NOMO-1 (cell line): ENCODE results near the gene IGSF8.

Experiments
- DNase-seq, 2 experiments: peaks; one replicate each; lab custom pipeline; 2025; ENCODE audit not compliant: unreplicated experiment in 2 of 2; lab: John Stamatoyannopoulos, UW

IGSF8 gene, protein sequence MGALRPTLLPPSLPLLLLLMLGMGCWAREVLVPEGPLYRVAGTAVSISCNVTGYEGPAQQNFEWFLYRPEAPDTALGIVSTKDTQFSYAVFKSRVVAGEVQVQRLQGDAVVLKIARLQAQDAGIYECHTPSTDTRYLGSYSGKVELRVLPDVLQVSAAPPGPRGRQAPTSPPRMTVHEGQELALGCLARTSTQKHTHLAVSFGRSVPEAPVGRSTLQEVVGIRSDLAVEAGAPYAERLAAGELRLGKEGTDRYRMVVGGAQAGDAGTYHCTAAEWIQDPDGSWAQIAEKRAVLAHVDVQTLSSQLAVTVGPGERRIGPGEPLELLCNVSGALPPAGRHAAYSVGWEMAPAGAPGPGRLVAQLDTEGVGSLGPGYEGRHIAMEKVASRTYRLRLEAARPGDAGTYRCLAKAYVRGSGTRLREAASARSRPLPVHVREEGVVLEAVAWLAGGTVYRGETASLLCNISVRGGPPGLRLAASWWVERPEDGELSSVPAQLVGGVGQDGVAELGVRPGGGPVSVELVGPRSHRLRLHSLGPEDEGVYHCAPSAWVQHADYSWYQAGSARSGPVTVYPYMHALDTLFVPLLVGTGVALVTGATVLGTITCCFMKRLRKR

DNA sequence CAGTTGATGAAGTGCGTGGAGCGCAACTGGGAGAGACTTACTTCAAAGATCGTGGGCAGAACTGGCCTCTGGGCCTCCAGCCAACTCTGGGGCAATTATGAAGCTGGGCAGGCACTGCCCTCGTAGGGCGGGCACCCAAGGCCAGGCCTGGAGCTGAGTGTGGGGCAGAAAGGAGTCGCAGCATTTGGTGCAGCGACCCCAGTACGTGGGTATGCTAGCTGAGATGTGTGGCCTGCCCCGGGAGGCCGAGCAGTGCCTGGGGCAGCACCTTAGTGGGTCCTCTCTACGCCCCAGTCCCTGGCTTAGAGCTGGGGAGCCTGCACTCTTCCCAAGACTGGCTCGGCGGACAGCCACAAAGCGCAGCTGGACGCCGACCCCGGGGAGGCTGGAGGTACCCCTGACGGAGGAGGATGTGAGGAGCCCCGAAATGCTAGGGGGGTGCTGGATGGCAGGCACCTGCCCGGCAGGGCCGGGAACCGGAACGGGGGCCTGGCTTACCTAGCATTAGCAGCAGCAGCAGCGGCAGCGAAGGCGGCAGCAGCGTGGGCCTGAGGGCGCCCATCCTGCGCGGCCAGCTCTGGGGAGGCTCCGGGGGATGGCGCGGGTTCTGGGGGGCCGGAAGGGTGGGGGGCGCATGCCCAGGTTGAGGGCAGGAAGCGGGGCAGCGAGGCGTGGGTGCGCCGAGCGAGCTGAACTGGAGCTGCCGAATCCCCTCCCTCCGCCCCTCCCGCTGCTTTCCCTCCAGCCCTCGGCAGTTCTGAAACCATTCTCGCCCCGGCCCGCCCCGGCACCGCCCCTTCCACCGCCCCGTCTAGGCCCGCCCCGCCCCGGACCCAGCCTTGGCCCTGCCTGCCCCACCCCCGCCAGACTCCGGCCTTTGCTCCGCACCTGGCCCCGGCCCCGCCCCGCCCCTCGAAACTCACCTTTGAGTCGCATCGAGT, at the start of gene IGSF8:
IGSF8 (minus strand) TSS at position 709 of the 941 bp plus-strand sequence; CDS start at position 562, 147 bp downstream.
- DNase-seq, result peak; percentile 62 to 83

DNA sequence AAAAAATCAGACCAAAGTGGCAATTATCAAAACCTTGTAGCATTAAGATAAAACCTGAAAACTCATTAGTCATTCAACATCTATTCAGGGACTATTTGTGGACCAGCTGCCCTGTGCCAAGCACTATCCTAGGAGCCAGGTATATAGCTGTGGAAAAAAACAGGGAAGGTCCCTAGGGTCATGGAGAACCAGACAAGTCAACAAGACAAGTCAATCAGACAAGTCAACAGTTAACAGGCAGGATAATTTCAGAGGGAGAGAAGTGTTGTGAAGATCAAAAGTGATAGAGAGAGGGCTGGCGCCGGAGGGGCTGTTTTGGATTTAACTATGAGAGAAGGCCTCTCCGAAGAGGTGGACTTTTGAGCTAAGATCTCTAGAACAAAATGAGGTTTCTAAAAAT, 49.7 kb upstream of the IGSF8 start:
- DNase-seq, result no peak

DNA sequence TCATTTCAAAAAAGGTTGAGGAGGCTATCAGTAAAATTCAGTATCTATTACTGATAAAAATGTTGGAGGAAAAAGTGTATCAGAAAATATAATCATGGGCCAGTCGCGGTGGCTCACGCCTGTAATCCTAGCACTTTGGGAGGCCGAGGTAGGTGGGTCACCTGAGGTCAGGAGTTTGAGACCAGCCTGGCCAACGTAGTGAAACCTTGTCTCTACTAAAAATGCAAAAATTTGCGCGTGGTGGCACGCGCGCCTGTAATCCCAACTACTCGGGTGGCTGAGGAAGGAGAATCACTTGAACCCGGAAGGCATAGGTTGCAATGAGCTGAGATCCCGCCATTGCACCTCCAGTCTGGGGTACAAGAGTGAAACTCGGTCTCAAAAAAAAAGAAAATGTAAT, 47.7 kb upstream of the IGSF8 start:
- no peak for DNase-seq

DNA sequence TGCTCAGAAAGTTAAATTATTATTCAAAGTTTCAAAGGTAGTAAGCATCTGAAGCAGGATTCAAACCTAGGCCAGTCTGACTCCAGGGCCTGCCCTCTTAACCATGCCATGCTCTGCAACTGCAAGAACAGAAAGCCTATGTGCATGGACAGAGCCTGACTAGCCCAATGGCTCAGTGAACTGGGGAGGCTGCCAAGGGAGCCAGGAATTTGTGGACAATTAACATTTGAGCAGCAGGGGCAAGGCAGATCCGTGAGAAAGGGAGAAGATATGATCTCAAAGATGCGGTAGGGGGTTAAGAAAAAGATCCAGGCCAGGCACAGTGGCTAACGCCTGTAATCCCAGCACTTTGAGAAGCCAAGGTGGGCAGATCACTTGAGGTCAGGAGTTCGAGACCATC, 46.5 kb upstream of the IGSF8 start:
- DNase-seq, result no peak

GRCh38 chr1:160143695-160144094, 45.3 kb upstream of the IGSF8 start:
- peak; percentile 79 to 86 for DNase-seq

DNA sequence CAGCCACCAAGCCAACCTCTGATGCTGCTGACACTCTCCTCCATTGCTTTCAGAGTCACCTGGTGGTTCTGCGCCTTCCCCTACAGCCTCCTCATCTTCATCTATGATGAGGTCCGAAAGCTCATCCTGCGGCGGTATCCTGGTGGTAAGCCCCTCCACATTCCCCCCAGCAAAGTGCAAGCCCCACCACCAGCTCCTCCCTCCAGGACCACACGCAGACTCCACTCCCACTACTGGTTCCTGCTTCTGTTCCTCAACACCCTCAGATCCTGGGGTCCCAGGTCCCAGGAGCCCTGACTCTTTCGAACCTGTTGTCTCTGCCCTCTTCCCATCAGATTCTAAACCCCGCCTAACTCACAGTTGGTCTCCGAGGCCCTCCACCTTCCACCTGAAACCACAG, 41.4 kb upstream of the IGSF8 start:
- no peak for DNase-seq

DNA sequence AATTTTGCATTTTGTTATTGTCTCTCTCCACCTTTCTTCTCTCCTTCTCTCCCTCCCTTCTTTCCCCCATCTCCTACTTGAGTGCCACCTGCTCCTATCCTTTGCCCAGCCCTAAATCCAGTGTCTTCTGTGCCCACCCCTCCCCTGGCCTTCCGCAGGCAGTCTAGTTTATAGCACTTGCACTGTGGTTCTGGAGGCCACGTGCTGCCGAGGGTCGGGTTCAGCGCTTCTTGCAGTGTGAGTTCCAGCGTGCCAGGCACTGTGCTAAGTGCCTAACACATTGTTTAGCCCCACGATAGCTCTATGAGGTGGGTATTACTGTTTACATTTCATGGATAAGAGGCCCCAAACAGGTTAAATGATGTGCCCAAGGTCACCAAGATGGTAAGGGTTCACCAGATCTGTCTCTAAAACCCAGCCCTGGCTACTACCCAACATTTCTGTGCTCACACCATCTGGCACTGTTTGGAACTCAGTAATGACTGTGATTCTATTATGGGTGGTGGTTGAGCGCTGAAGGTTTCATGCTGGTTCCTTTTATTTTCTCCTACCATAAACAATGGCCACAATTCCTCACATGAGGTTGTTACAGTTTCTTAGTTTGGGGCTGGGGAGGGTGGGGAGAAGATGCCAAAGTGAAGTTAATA, 38.9 kb upstream of the IGSF8 start:
- no peak for DNase-seq

DNA sequence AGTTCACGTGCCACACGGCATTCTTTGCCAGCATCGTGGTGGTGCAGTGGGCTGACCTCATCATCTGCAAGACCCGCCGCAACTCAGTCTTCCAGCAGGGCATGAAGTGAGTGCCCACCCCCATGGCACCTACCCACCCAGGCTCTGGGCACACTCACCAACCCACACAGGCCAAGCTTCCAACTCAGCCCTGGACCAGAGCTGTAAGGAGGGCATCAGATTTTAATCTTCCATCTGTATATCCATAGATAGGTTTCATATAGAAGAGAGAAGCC, 38.4 kb upstream of the IGSF8 start:
- no peak for DNase-seq

- DNase-seq, result no peak
These were observed 37.9 kb upstream of the IGSF8 start for GRCh38 chr1:160136121-160136925.

DNA sequence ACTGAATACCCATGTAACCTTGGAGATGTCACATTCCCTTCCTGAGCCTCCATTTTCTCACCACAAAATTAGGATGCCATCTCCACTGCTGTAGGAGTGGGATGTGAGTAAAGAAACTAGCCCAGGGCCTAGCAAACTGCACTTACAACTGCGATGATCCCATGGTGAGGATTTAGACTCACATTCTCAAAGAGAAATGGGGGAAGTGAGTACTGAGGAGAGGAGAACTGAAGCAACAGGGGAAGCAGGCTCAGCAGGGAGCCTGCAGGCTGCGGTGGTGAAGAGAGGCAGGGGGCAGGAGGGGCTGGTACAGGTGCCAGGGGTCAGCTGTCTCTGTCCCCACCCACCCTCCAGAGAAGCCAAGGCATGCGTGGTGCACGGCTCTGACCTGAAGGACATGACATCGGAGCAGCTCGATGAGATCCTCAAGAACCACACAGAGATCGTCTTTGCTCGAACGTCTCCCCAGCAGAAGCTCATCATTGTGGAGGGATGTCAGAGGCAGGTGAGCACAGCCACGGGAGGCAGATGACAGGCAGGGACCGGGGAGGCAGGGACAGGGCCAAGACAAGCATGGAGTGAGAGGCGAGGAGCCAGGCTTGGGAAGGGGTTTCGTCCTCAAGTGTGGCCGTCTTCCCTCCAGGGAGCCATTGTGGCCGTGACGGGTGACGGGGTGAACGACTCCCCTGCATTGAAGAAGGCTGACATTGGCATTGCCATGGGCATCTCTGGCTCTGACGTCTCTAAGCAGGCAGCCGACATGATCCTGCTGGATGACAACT, 36.6 kb upstream of the IGSF8 start:
- peak; percentile 11 to 52 for DNase-seq

GRCh38 chr1:160133990-160134770, 35.8 kb upstream of the IGSF8 start:
- DNase-seq, result no peak

DNA sequence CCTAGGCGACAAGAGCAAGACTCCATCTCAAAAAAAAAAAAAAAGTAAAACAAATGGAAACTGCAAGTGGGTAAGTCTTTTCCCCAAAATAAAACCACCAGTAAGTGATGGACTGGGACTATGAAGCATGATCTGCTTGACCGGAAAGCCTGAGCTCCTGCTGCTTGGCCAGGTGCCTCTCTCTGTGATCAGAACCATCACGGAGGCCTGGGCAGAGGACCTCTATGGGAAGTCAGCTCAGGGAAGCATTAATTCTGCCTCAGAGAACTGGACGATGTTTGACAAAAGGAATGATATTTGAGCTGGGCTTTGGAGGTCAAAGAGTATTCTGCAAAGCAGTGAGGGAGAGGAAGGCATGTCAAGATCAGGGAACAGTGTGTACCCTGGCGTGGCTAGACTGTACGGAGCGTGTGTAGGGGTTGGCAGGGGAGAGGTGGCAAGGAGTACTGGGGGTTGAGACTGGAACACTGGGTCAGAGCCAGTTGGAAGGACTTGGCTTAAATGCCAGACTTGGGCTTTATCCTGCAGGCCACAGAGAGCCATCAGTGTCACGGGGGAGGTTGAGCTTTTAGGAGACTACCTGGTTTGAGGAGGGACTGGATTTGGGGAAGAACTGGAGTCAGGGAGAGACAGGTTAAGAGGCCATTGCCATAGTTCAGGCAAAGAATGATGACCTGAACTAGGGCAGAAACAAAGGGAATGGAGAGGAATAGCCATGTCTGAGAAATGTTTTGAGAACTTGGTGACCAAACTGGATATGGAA, 33.6 kb upstream of the IGSF8 start:
- DNase-seq, result no peak

DNA sequence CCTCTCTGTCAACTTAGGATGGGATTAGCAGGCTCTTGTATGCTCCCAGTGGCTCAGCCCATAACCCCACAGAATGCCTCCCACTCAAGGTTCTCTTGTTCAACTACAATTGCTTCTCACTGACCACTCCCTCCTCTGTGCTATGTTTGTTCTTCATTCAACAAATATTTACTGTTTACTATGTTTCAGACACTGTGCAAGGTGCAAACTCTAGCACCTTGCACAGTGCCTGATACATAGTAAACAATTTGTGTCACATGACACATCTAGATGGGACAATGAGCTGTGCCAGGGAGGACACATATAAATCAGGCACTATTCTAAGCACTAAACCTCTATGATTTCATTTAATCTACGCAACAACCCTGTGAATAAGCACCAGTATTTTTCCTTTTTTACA, 32.5 kb upstream of the IGSF8 start:
- no peak for DNase-seq

DNA sequence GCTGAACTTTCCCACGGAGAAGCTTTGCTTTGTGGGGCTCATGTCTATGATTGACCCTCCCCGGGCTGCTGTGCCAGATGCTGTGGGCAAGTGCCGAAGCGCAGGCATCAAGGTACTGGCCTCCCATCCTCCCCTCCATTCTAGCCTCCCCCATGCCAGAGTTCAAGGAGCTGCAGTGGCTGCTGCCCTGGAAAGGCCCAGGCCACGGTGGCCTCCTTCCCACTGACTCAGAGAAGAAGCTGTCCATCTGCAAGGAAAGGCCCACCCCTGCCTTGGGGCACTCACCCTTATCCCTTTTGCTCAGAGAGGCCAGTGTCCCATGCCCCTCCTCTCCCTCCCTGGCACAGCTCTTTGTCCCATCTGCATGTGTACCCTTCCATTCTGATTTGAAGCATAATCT, 32.1 kb upstream of the IGSF8 start:
- no peak for DNase-seq

DNA sequence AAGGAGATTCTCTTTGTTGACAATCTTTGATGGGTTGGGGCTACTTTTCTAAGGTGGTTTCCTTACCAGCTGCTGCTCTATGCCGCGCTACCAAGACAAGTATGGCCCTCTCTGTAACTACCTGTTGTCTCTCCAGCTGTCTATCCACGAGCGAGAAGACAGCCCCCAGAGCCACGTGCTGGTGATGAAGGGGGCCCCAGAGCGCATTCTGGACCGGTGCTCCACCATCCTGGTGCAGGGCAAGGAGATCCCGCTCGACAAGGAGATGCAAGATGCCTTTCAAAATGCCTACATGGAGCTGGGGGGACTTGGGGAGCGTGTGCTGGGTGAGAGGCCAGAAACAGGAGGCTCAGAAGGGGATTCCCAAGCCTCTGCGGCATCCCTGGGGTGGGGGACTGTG, 31.5 kb upstream of the IGSF8 start:
- no peak for DNase-seq

- no peak for DNase-seq
These were observed 31.1 kb upstream of the IGSF8 start for GRCh38 chr1:160129558-160129957.

- DNase-seq, result no peak
These were observed 30.6 kb upstream of the IGSF8 start for GRCh38 chr1:160129046-160129445.

- DNase-seq, result no peak
These were observed 30.2 kb upstream of the IGSF8 start for GRCh38 chr1:160128636-160129035.
